PC-9 (cell line): ENCODE measurements around the gene RARS1. TPM values are rescaled to one million over a fixed set of nuclear protein-coding genes. Genes with fewer than 3 reads are reported as not detected.

Experiments
- BruUV-seq: library from RNA; stranded (reverse); fragments of 400-500 nt; replicated peaks from 2 replicates; lab custom pipeline; 2021; lab: Mats Ljungman, UMichigan
- CTCF ChIA-PET: fragments of 300-600 bp; sonication (Branson Sonifier 250); formaldehyde crosslinking; loops from one replicate; lab custom pipeline; 2022; ENCODE audit warnings: antibody characterized with exemption; lab: Charles Lee
- POLR2A ChIA-PET: fragments of 300-600 bp; sonication (Branson Sonifier 250); formaldehyde crosslinking; loops from one replicate; lab custom pipeline; 2022; ENCODE audit warnings: antibody characterized with exemption; ENCODE audit not compliant: unreplicated experiment; lab: Charles Lee
- DNase-seq, 2 experiments: peaks; one replicate each; pipeline versions ENCODE4 v3.0.0 to v3.0.0-alpha.2; 2015 to 2022; ENCODE audit warnings: mixed read lengths in 1 of 2
- H2AFZ ChIP-seq: fragments of 200-600 bp; sonication (generic); 2 replicates; pipeline ENCODE4 v1.8.1; 2017; ENCODE audit warnings: antibody characterized with exemption
- H3F3A ChIP-seq: fragments of 200-600 bp; sonication (generic); 2 replicates; pipeline ENCODE4 v1.8.1; 2017; ENCODE audit warnings: antibody characterized with exemption, mild to moderate bottlenecking, low read depth; ENCODE audit not compliant: insufficient read depth
- H3K27ac ChIP-seq: fragments of 200-600 bp; sonication (generic); 2 replicates; pipeline ENCODE4 v1.6.1; 2016; ENCODE audit warnings: mixed run types
- H3K27me3 ChIP-seq: fragments of 200-600 bp; sonication (generic); 2 replicates; pipeline ENCODE4 v1.6.1; 2016; ENCODE audit warnings: low read depth, mixed run types; ENCODE audit not compliant: insufficient read depth
- H3K36me3 ChIP-seq: fragments of 200-600 bp; sonication (generic); 2 replicates; pipeline ENCODE4 v1.6.1; 2016; ENCODE audit warnings: low read depth, mixed run types
- H3K4me1 ChIP-seq: fragments of 200-600 bp; sonication (generic); replicated peaks from 2 replicates; pipeline ENCODE4 v1.6.1; 2016; ENCODE audit warnings: mixed run types; ENCODE audit not compliant: insufficient read depth
- H3K4me2 ChIP-seq: fragments of 200-600 bp; sonication (generic); 2 replicates; pipeline ENCODE4 v1.6.1; 2017; ENCODE audit warnings: mixed run types
- H3K4me3 ChIP-seq: fragments of 200-600 bp; sonication (generic); 2 replicates; pipeline ENCODE4 v1.6.1; 2016; ENCODE audit warnings: mixed run types
- H3K79me2 ChIP-seq: fragments of 200-600 bp; sonication (generic); 2 replicates; pipeline ENCODE4 v1.6.1; 2017; ENCODE audit warnings: low read depth, mixed run types
- H3K9me2 ChIP-seq: fragments of 200-600 bp; sonication (generic); 2 replicates; pipeline ENCODE4 v1.8.1; 2017; ENCODE audit warnings: mild to moderate bottlenecking; ENCODE audit not compliant: insufficient read depth
- H3K9me3 ChIP-seq: fragments of 200-600 bp; sonication (generic); 2 replicates; pipeline ENCODE4 v1.8.1; 2016; ENCODE audit warnings: low read depth; ENCODE audit not compliant: insufficient read depth
- H4K20me1 ChIP-seq: fragments of 200-600 bp; sonication (generic); 2 replicates; pipeline ENCODE4 v1.8.1; 2017; ENCODE audit not compliant: insufficient read depth
- CTCF ChIP-seq: fragments of 200-600 bp; sonication (generic); conservative IDR thresholded peaks from 2 replicates; pipeline ENCODE4 v1.6.1; 2017; ENCODE audit warnings: mixed run types, antibody characterized with exemption, mild to moderate bottlenecking, moderate library complexity
- EZH2 ChIP-seq: fragments of 200-600 bp; sonication (generic); IDR thresholded peaks from 2 replicates; pipeline ENCODE4 v1.8.0; 2017; ENCODE audit warnings: antibody characterized with exemption, low read depth
- intact Hi-C: fragments of 100-400 bp; cut with micrococcal nuclease; formaldehyde crosslinking; loops from one replicate; pipeline ENCODE4 v1.10.0; 2022; ENCODE audit not compliant: unreplicated experiment
- total RNA-seq: library from RNA; stranded (reverse); gene quantifications from 2 replicates; pipeline ENCODE4 v1.2.3, GENCODE V29; 2021

RARS1 gene
- total RNA-seq, 1 experiment from 2014 or later, result 125 TPM

- Histone ChIP-seq H3K9me3 (no peaks in the 10 kb centered on the region), H2AFZ (no peak overlapping the region), H4K20me1 (no peaks in the 10 kb centered on the region), H3K4me2 (no peak overlapping the region), H3K4me1 (no peaks in the 10 kb centered on the region), H3K36me3 (peaks cover 27% of the 10 kb centered on the region), H3K4me3 (no peak overlapping the region), H3F3A (no peaks in the 10 kb centered on the region), H3K9me2 (no peaks in the 10 kb centered on the region), H3K27ac (no peak overlapping the region), H3K27me3 (no peaks in the 10 kb centered on the region), H3K79me2 (no peaks in the 10 kb centered on the region)
- CTCF ChIA-PET, result no interaction called here
- no peak for TF ChIP-seq CTCF
- no peak for TF ChIP-seq EZH2
- POLR2A ChIA-PET, result no interaction called here
- BruUV-seq, result no TSS peak
- intact Hi-C loops, result no loop called here
- no peak for DNase-seq
Observed at GRCh38 chr5:168502563-168503237, 16.4 kb downstream of the RARS1 start.

GRCh38 chr5:168513861-168514428 is 27.7 kb downstream of the RARS1 start:
- intact Hi-C loops, result no loop called here
- no peaks in the 10 kb centered on the region for H3F3A ChIP-seq

GRCh38 chr5:168525856-168526255 is 39.6 kb downstream of the RARS1 start:
- Histone ChIP-seq H3K4me1 (no peaks in the 10 kb centered on the region), H3K4me2 (no peak overlapping the region), H3K36me3 (no peaks in the 10 kb centered on the region), H3F3A (no peaks in the 10 kb centered on the region), H2AFZ (no peak overlapping the region), H3K9me2 (no peaks in the 10 kb centered on the region), H3K27me3 (no peaks in the 10 kb centered on the region), H3K27ac (no peak overlapping the region), H3K4me3 (no peak overlapping the region), H3K9me3 (no peaks in the 10 kb centered on the region), H3K79me2 (no peaks in the 10 kb centered on the region), H4K20me1 (no peaks in the 10 kb centered on the region)
- no peak for DNase-seq
- POLR2A ChIA-PET, result interaction anchor here (0.6 kb wide), 1 partner anchor 25 kb away, joined by 10 read pairs; no protein-coding TSS in a partner anchor
- BruUV-seq, result no TSS peak
- CTCF ChIA-PET, result no interaction called here
- intact Hi-C loops, result no loop called here
- TF ChIP-seq CTCF (no peak), EZH2 (no peak)

More at GRCh38 chr5:168513861-168514428, 27.7 kb downstream of the RARS1 start:
- H3K9me2 ChIP-seq, result no peaks in the 10 kb centered on the region
- CTCF ChIA-PET, result interaction anchor here (0.5 kb wide), 1 partner anchor 213 kb away, joined by 6 read pairs; no protein-coding TSS in a partner anchor
- POLR2A ChIA-PET, result interaction anchor here (0.6 kb wide), 1 partner anchor 157 kb away, joined by 4 read pairs; no protein-coding TSS in a partner anchor
- H3K79me2 ChIP-seq, result no peaks in the 10 kb centered on the region
- no peak overlapping the region for H3K27ac ChIP-seq
- H4K20me1 ChIP-seq, result no peaks in the 10 kb centered on the region; the same call in 1 of the 2 replicates
- no peaks in the 10 kb centered on the region for H3K27me3 ChIP-seq
- BruUV-seq, result no TSS peak
- H3K9me3 ChIP-seq, result peaks cover 16% of the 10 kb centered on the region; the same call in 1 of the 2 replicates
- DNase-seq, result no peak
- H3K36me3 ChIP-seq, result peaks cover 81% of the 10 kb centered on the region
- TF ChIP-seq EZH2 (no peak), CTCF (no peak)
- no peak overlapping the region for H3K4me2 ChIP-seq
- H2AFZ ChIP-seq, result no peak overlapping the region
- H3K4me3 ChIP-seq, result no peak overlapping the region
- no peaks in the 10 kb centered on the region for H3K4me1 ChIP-seq
